Activated CD8-positive, alpha-beta memory T cell treated with anti-CD3 and anti-CD28 coated beads for 1 hour (primary cell): ENCODE results near the gene PLCG2.
"Not testable (repeated sequence)": the region's sequence is repeated elsewhere in the genome, so short reads cannot be mapped to it uniquely, and the experiment has no call there.

Source experiments
- DNase-seq, 2 donors: peaks; one replicate each; pipeline ENCODE4 v3.0.0-alpha.2; 2020; ENCODE audit warnings: low read depth in 1 of 2; ENCODE audit errors: extremely low read depth in 1 of 2

Gene PLCG2

DNA sequence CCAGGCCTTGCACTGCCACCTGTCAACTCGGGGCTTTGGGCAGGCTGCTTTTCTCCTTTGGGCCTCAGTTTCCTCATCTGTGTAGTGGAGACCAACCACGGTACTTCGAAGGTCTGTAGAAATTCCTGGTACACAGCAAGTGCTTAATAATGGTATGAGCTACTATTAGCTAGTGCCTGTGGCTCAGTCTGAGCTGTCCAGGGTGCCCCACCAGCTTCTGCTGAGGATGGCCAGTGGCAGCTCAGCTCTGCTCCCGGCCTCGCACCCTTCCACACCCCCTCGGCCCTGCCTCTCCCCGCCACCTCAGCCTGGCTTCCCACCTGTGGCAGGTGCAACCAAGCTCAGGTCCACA is 26.2 kb upstream of the PLCG2 start:
- no peak for DNase-seq

DNA sequence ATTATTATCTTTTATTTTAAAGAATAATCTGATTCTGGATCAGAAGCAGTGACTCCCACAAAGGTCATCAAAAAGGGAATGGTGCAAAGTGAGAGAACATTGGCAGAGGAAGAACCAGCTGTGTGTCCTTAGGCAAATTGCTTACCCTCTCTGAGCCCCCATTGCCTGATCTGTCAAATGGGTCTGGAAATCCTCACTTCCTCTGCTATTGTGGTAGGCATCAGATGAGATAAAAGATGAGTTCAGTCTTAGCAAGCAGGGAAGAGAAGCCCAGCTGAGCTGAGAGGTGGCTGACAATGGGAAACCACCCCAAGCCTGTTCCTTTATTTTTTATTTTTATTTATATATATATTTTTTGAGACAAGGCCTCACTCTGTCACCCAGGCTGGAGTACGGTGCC is 24.2 kb upstream of the PLCG2 start:
- no peak for DNase-seq

DNA sequence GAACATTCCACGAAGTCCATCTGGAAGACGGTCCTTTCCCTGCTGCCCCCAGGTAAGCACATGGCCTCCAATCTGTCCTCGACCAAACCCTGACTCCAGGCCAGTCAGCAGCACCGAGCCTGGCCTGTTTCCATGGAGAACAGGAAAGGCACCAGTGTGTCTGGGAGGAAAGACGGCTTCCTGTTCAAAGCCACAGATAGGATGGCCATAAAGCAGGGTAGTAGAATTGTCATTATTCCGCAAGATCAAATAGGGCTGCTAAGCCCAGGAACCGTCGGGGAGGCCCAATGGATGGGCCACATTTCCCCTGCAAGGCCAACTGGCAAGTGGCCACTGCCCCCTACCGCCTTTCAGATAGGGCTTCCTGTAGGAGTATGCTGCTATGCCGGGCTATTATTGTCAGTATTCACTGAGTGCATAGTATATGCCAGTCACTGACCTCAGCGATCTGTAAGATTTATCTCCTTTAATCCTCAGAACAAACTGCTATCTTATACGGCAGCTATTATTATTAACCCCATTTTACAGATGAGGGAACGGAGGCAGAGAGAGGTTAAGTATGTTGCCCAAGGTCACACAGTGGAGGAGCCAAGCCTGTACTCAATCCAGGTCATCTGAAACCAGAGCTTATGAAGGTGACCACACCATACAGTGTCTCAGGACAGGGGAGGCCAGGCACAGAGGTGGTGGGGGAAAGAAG is 23.0 kb upstream of the PLCG2 start:
- DNase-seq, result no peak

GRCh38 chr16:81756615-81757356 is 22.3 kb upstream of the PLCG2 start:
- no peak for DNase-seq

DNA sequence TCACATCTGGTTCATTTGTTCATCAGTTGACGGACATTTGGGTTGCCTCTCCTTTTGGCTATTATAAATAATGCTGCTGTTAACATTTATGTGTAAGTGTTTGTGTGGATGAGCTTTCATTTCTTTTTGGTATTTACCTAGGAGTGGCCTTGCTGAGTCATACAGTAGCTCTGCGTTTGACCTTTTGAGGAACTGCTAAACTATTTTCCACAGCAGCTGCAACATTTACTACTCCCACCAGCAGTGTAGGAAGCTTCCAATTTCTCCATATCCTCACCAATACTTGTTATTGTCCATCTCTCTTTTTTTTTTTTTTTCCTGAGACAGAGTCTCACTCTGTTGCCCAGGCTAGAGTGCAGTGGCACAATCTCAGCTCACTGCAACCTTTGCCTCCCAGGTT is 20.7 kb upstream of the PLCG2 start:
- DNase-seq, result no peak

GRCh38 chr16:81762322-81762721 is 16.8 kb upstream of the PLCG2 start:
- not testable (repeated sequence) for DNase-seq

- no peak for DNase-seq
Observed at GRCh38 chr16:81765111-81765919, 13.8 kb upstream of the PLCG2 start.

GRCh38 chr16:81765969-81766368 is 13.1 kb upstream of the PLCG2 start:
- no peak for DNase-seq

DNA sequence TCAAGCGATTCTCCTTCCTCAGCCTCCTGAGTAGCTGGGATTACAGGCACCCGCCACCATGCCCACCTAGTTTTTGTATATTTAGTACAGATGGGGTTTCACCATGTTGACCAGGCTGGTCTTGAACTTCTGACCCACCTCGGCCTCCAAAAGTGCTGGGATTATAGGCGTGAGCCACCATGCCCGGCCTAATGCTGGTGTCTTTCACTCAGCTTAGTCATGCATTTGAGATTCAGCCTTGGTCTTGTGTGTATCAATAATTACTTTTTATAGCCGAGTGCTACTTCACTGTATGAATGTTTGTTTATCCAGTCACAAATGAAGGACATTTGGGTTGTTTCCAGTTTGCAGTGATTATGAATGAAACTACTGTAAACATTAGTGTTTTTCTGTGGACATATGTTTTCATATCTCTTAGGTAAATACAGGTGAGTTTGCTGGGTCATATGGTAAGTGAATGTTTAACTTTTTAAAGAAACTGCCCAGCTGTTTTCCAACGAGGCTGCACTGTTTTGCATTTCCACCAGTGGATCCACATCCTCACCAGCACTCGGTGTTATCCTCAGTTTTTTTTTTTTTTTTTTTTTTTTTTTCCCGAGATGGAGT is 11.0 kb upstream of the PLCG2 start:
- no peak for DNase-seq

DNA sequence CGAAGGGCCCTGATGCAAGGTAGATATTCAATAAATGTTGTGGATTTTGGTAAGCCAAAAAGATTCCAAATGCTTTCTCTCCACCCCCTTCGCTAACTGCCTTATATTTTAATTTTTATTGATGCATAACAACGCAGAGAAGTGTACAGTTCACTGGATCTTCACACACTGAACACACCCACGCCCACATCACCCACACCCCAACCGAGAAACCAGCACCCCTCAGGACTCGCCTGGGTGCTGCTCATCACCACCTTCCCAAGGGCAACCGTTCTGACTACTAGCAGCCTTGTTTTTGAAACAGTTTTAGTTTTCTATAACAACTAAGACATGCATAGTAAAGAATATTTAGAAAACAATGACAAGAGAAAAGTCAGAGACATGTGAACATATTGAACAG is 9.1 kb upstream of the PLCG2 start:
- DNase-seq, result no peak

- no peak for DNase-seq
Observed at GRCh38 chr16:81774348-81774747, 4.7 kb upstream of the PLCG2 start.

DNA sequence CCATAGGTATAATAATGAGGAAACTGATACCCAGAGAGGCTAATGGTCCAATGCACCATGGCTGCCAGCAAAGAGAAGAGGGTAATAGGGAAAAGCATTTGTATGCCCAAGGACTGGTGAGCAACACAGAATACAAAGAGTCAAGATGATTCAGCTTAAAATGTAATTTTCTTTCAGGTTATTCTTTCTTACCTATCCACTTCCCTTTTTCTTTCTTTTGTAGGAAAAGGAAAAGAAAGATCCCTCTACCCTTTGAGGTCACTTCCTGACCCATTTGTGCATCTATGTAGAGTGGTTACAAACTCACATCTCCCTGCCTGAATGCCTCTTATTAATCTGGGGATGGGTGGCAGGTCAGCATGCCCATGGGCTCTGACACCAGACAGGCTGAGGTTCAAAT is 3.5 kb upstream of the PLCG2 start:
- no peak for DNase-seq

DNA sequence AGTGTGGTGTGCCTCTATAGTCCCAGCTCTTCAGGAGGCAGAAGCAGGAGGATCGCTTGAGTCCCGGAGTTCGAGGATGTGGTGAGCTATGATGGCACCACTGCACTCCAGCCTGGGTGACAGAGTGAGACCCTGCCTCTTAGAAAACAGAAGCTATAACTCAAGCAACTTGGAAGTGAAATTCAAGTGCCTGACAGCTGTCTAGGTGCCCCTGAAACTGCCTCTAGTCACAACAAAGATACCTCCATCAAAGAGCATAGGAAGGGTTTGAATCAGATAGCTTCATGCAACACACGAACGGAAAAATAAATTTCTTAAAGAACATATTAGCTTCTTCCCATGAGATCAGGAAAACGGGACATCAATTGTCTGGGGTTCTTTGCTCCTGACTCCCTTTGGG is 860 bp upstream of the PLCG2 start:
- no peak for DNase-seq

DNA sequence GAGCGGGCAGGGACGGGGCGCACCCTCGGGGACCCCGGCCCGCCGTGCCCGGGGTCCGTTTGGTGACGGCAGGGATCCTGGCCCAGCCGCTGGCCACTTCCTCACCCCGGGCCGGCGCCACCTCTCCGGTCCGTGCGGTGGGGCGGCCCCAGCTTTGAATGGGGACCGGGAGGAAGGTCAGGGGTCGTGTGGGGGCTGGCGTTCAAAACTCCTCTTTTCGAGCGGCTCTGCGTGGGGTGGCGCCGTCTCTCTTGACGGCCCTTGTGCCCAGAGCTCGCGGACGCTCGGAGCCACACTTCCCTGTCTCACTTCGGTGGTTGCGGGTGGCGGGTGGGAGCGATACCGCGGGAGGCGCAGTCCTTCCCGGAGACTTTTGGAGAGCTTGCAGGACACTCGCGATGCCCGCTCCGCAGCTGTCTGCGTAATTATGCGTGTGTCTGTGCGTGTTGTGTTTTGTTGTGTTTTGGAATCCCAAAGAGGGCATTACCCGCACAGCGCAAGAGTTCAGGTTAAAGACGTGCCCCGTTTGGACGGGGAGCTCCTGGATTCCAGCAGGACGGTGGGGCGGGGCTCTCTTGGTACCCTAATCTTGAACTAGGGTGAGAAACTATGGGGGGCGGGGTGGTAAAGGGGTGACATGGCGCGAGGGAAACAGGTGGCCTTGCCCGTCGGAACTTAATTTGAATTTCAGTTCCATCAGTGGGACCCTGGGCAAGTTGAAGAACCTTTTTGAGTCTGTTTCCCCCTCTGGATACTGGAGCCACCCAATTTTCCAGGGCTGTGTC is 637 bp downstream of the PLCG2 start:
- no peak for DNase-seq

- no peak for DNase-seq
Observed at GRCh38 chr16:81780350-81780749, 1.3 kb downstream of the PLCG2 start.

DNA sequence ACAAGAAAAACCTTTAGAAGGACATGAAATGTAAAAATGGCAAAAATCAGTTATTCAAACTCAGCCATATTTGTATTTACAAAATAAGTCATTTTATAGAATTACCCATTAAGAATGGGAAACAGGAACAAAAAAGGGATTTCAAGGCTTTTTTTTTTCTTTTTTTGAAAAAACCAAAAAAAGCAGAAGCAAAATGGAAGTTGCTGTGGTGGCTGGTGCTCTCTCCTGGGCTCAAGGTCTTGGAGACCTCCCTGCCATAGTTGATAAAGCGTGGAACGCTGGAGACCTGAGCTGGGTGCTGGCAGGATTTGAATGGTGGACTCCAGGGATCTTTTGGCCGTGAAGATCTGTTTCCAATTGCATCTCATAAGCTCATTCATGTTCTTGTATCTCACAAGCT is 3.1 kb downstream of the PLCG2 start:
- no peak for DNase-seq

- no peak for DNase-seq
Observed at GRCh38 chr16:81784072-81784795, 5.1 kb downstream of the PLCG2 start.

DNA sequence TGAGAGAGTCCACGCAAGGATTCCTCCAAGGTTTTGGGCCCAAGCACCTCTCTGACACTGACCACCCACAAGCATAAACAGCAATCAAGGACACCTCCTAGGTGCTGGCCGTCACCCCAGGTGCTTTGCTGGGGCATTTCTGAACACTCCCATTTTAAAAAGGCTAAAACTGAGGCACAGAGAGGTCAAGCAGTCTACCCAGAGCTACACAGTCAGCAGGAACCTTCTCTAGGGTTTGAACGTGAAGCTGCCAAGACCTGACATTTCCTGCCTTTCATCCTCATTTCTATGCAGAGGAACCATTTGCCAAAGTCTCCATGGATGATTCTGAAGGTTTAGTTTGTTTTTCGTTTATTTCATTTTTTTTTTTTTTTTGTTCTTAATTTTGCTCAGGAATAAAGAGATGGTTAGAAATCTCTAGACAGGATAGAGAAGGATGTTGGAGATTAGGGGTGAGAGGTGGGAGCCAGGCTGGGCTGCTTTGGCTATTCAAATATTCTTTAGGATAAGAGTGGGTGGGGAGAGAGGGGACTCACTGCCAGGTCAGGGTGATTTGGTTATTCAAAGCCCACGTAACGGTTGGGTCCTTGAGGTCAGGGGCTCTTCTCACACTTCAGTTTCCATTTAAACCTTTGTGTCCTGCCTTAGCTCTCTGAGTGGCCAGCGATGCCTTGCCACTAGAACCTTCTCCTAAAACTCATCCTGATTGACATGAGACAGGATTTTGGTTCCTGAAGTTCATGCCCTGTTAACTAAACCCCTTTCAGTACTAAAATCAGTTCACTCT is 6.2 kb downstream of the PLCG2 start:
- no peak for DNase-seq

- no peak for DNase-seq
Observed at GRCh38 chr16:81786321-81786720, 7.2 kb downstream of the PLCG2 start.
